GM12892 (cell line): Measurements from ENCODE around the gene PALS1.

Source experiments
- POLR2A ChIP-seq: IDR thresholded peaks from 2 replicates; pipeline ENCODE4 v1.6.1; 2011; ENCODE audit warnings: low read depth, low read length, control low read depth
- TAF1 ChIP-seq: IDR thresholded peaks from 2 replicates; pipeline ENCODE4 v1.6.1; 2011; ENCODE audit warnings: low read depth, mild to moderate bottlenecking, control low read depth, low read length, borderline replicate concordance

- TF ChIP-seq POLR2A (no peak), TAF1 (no peak)
Measured at GRCh38 chr14:67240168-67240932, 885 bp upstream of the PALS1 start.
